KMS-11 (cell line): ENCODE measurements around the gene CATSPER3.

Experiments used
- H2AFZ ChIP-seq: fragments of 200-600 bp; sonication (generic); 2 replicates; pipeline ENCODE4 v1.6.1; 2016; ENCODE audit warnings: antibody characterized with exemption, mixed run types, low read depth
- H3K27ac ChIP-seq: fragments of 200-600 bp; sonication (generic); 2 replicates; pipeline ENCODE4 v1.6.1; 2016; ENCODE audit warnings: mild to moderate bottlenecking, mixed run types
- H3K27me3 ChIP-seq: fragments of 200-600 bp; sonication (generic); 2 replicates; pipeline ENCODE4 v1.6.1; 2017; ENCODE audit warnings: mild to moderate bottlenecking, low read depth, mixed run types, moderate library complexity; ENCODE audit not compliant: insufficient read depth
- H3K36me3 ChIP-seq: fragments of 200-600 bp; sonication (generic); 2 replicates; pipeline ENCODE4 v1.6.1; 2017; ENCODE audit warnings: mild to moderate bottlenecking, mixed run types; ENCODE audit not compliant: insufficient read depth
- H3K4me1 ChIP-seq: fragments of 200-600 bp; sonication (generic); 2 replicates; pipeline ENCODE4 v1.6.1; 2016; ENCODE audit warnings: mild to moderate bottlenecking, low read depth, mixed run types; ENCODE audit not compliant: poor library complexity, severe bottlenecking
- H3K4me2 ChIP-seq: fragments of 200-600 bp; sonication (generic); 2 replicates; pipeline ENCODE4 v1.7.0; 2016; ENCODE audit warnings: mild to moderate bottlenecking, mixed run types
- H3K4me3 ChIP-seq: fragments of 200-600 bp; sonication (generic); IDR thresholded peaks from 2 replicates; pipeline ENCODE4 v1.6.1; 2017; ENCODE audit warnings: low read depth, low read length, mixed read lengths; ENCODE audit not compliant: insufficient read depth
- H3K79me2 ChIP-seq: fragments of 200-600 bp; sonication (generic); 2 replicates; pipeline ENCODE4 v1.6.1; 2016; ENCODE audit warnings: low read depth, mixed run types; ENCODE audit not compliant: insufficient read depth
- H3K9ac ChIP-seq: fragments of 200-600 bp; sonication (generic); 2 replicates; pipeline ENCODE4 v1.6.1; 2016; ENCODE audit warnings: mild to moderate bottlenecking, mixed run types
- H4K20me1 ChIP-seq: fragments of 200-600 bp; sonication (generic); 2 replicates; pipeline ENCODE4 v1.6.1; 2016; ENCODE audit warnings: mild to moderate bottlenecking, mixed run types; ENCODE audit not compliant: insufficient read depth
- CTCF ChIP-seq: fragments of 200-600 bp; sonication (generic); conservative IDR thresholded peaks from 2 replicates; pipeline ENCODE4 v1.6.1; 2017; ENCODE audit warnings: low read depth, mild to moderate bottlenecking, antibody characterized with exemption, low read length, moderate library complexity, mixed read lengths

The CATSPER3 gene

GRCh38 chr5:135048286-135048685, 80.6 kb downstream of the CATSPER3 start:
- H3K79me2 ChIP-seq = no peaks in the 10 kb centered on the region
- H2AFZ ChIP-seq = no peak overlapping the region
- no peaks in the 10 kb centered on the region for H3K27me3 ChIP-seq
- H3K36me3 ChIP-seq = no peaks in the 10 kb centered on the region
- H3K4me3 ChIP-seq = no peak overlapping the region
- H3K9ac ChIP-seq = no peak overlapping the region
- peaks cover 8% of the 10 kb centered on the region for H3K4me1 ChIP-seq
- H4K20me1 ChIP-seq = no peaks in the 10 kb centered on the region
- no peak overlapping the region for H3K4me2 ChIP-seq
- no peak for TF ChIP-seq CTCF
- H3K27ac ChIP-seq = no peak overlapping the region

GRCh38 chr5:135048930-135049329, 81.2 kb downstream of the CATSPER3 start:
- Histone ChIP-seq H3K4me3 (no peak overlapping the region), H4K20me1 (no peaks in the 10 kb centered on the region), H3K4me2 (no peak overlapping the region), H3K36me3 (no peaks in the 10 kb centered on the region), H2AFZ (no peak overlapping the region), H3K9ac (no peak overlapping the region), H3K27me3 (no peaks in the 10 kb centered on the region), H3K4me1 (peaks cover 14% of the 10 kb centered on the region), H3K27ac (no peak overlapping the region), H3K79me2 (no peaks in the 10 kb centered on the region)
- TF ChIP-seq CTCF = no peak

GRCh38 chr5:135050244-135050767, 82.6 kb downstream of the CATSPER3 start:
- no peak overlapping the region for H3K4me2 ChIP-seq
- no peaks in the 10 kb centered on the region for H3K36me3 ChIP-seq
- TF ChIP-seq CTCF = no peak
- H3K4me3 ChIP-seq = no peak overlapping the region
- no peaks in the 10 kb centered on the region for H3K79me2 ChIP-seq
- H2AFZ ChIP-seq = no peak overlapping the region
- H3K9ac ChIP-seq = no peak overlapping the region
- no peaks in the 10 kb centered on the region for H3K27me3 ChIP-seq
- H4K20me1 ChIP-seq = no peaks in the 10 kb centered on the region
- H3K4me1 ChIP-seq = peaks cover 16% of the 10 kb centered on the region
- H3K27ac ChIP-seq = no peak overlapping the region

- no peak for TF ChIP-seq CTCF
- no peak overlapping the region for H3K4me2 ChIP-seq
- no peaks in the 10 kb centered on the region for H3K36me3 ChIP-seq
- no peaks in the 10 kb centered on the region for H3K79me2 ChIP-seq
- no peak overlapping the region for H3K9ac ChIP-seq
- no peak overlapping the region for H3K4me3 ChIP-seq
- H4K20me1 ChIP-seq = no peaks in the 10 kb centered on the region
- H3K27ac ChIP-seq = no peak overlapping the region
- no peak overlapping the region for H2AFZ ChIP-seq
- no peaks in the 10 kb centered on the region for H3K27me3 ChIP-seq
- peaks cover 16% of the 10 kb centered on the region for H3K4me1 ChIP-seq
Observed at GRCh38 chr5:135051399-135051798, 83.7 kb downstream of the CATSPER3 start.

GRCh38 chr5:135051872-135052271, 84.2 kb downstream of the CATSPER3 start:
- Histone ChIP-seq H3K79me2 (no peaks in the 10 kb centered on the region), H3K9ac (no peak overlapping the region), H3K4me1 (peaks cover 16% of the 10 kb centered on the region), H4K20me1 (no peaks in the 10 kb centered on the region), H2AFZ (no peak overlapping the region), H3K36me3 (no peaks in the 10 kb centered on the region), H3K4me2 (no peak overlapping the region), H3K27ac (no peak overlapping the region), H3K27me3 (no peaks in the 10 kb centered on the region), H3K4me3 (no peak overlapping the region)
- no peak for TF ChIP-seq CTCF
